Neural cell (in vitro differentiated cells): ENCODE results near the gene FAM90A1.
"Not testable (repeated sequence)": the region's sequence is repeated elsewhere in the genome, so short reads cannot be mapped to it uniquely, and the experiment has no call there.

Experiments used
- EP300 ChIP-seq: fragments of 450-650 bp; conservative IDR thresholded peaks from 2 replicates; pipeline ENCODE4 v1.6.1; 2014; ENCODE audit warnings: antibody characterized with exemption, mild to moderate bottlenecking, moderate library complexity; ENCODE audit not compliant: poor library complexity, severe bottlenecking
- EZH2 ChIP-seq: fragments of 200-600, 300-800 bp; shearing (Covaris generic), sonication (generic); IDR thresholded peaks from 2 replicates; pipeline ENCODE4 v1.6.1; 2014; ENCODE audit warnings: antibody characterized with exemption, low read length, borderline replicate concordance, mild to moderate bottlenecking; ENCODE audit not compliant: insufficient read depth, poor library complexity, severe bottlenecking
- POLR2AphosphoS5 ChIP-seq: IDR thresholded peaks from 2 replicates; pipeline ENCODE4 v1.6.1; 2012
- RAD21 ChIP-seq: fragments of 450-650 bp; conservative IDR thresholded peaks from 2 replicates; pipeline ENCODE4 v1.6.1; 2014; ENCODE audit warnings: antibody characterized with exemption, mild to moderate bottlenecking, moderate library complexity
- SMC3 ChIP-seq: fragments of 450-650 bp; conservative IDR thresholded peaks from 2 replicates; pipeline ENCODE4 v1.6.1; 2014; ENCODE audit warnings: antibody characterized with exemption, mild to moderate bottlenecking, moderate library complexity; ENCODE audit not compliant: poor library complexity
- TAF1 ChIP-seq: IDR thresholded peaks from 2 replicates; pipeline ENCODE4 v1.6.1; 2012; ENCODE audit warnings: low read depth
- TF ChIP-seq, protein P1 (sequence below): fragments of 450-650 bp; IDR thresholded peaks from 2 replicates; pipeline ENCODE4 v1.5.1; 2014; ENCODE audit warnings: antibody characterized with exemption, mild to moderate bottlenecking, moderate library complexity; ENCODE audit not compliant: poor library complexity, severe bottlenecking
- TF ChIP-seq, protein P2 (sequence below): IDR thresholded peaks from 2 replicates; pipeline ENCODE4 v1.6.1; 2012; ENCODE audit warnings: borderline replicate concordance

DNA sequence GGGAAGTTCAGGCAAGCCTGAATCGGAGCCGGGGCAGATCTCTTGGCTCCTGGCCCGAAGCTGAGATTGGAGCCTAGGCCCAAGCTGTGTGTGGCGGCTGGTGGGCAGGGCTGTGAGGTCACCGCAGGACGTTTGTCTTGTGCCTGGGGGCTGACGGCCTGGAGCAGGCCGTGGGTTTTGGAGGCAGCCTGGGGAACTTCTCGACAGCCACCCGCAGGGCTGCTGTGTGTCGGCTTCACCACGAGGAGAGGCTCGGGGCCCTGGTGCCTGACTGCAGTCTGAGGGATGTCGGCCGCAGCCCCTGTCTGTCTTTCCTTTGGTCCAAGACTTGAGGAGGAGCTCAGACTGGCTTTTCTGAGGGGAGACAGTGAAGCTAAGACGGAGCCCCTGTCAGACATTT lies 5.1 kb downstream of the FAM90A1 start:
- TF ChIP-seq, protein P1, sequence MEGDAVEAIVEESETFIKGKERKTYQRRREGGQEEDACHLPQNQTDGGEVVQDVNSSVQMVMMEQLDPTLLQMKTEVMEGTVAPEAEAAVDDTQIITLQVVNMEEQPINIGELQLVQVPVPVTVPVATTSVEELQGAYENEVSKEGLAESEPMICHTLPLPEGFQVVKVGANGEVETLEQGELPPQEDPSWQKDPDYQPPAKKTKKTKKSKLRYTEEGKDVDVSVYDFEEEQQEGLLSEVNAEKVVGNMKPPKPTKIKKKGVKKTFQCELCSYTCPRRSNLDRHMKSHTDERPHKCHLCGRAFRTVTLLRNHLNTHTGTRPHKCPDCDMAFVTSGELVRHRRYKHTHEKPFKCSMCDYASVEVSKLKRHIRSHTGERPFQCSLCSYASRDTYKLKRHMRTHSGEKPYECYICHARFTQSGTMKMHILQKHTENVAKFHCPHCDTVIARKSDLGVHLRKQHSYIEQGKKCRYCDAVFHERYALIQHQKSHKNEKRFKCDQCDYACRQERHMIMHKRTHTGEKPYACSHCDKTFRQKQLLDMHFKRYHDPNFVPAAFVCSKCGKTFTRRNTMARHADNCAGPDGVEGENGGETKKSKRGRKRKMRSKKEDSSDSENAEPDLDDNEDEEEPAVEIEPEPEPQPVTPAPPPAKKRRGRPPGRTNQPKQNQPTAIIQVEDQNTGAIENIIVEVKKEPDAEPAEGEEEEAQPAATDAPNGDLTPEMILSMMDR, result not testable (repeated sequence)
- not testable (repeated sequence) for TF ChIP-seq EP300, POLR2AphosphoS5, EZH2, TAF1, SMC3, RAD21
- TF ChIP-seq, protein P2, sequence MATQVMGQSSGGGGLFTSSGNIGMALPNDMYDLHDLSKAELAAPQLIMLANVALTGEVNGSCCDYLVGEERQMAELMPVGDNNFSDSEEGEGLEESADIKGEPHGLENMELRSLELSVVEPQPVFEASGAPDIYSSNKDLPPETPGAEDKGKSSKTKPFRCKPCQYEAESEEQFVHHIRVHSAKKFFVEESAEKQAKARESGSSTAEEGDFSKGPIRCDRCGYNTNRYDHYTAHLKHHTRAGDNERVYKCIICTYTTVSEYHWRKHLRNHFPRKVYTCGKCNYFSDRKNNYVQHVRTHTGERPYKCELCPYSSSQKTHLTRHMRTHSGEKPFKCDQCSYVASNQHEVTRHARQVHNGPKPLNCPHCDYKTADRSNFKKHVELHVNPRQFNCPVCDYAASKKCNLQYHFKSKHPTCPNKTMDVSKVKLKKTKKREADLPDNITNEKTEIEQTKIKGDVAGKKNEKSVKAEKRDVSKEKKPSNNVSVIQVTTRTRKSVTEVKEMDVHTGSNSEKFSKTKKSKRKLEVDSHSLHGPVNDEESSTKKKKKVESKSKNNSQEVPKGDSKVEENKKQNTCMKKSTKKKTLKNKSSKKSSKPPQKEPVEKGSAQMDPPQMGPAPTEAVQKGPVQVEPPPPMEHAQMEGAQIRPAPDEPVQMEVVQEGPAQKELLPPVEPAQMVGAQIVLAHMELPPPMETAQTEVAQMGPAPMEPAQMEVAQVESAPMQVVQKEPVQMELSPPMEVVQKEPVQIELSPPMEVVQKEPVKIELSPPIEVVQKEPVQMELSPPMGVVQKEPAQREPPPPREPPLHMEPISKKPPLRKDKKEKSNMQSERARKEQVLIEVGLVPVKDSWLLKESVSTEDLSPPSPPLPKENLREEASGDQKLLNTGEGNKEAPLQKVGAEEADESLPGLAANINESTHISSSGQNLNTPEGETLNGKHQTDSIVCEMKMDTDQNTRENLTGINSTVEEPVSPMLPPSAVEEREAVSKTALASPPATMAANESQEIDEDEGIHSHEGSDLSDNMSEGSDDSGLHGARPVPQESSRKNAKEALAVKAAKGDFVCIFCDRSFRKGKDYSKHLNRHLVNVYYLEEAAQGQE, result not testable (repeated sequence)
